Liver (tissue), 9 donors: Measurements from ENCODE around the gene COPZ1. TPM values are rescaled to one million over a fixed set of nuclear protein-coding genes. Genes with fewer than 3 reads are reported as not detected.

Experiments used
- DNase-seq: peaks from one replicate; pipeline ENCODE4 v3.0.0-alpha.2; 2017; ENCODE audit warnings: low spot score
- H3K27ac ChIP-seq, 2 donors: one replicate each; pipeline ENCODE4 v1.7.0; 2013; ENCODE audit warnings: inconsistent platforms in 2 of 2, low read length in 2 of 2, control low read depth in 1 of 2, low read depth in 1 of 2, mild to moderate bottlenecking in 1 of 2
- H3K27me3 ChIP-seq, 4 donors: one replicate each; pipeline versions ENCODE4 v1.6.1 to v1.7.0; 2013; ENCODE audit warnings: low read length in 3 of 4, inconsistent platforms in 1 of 4, mild to moderate bottlenecking in 1 of 4, moderate library complexity in 1 of 4; ENCODE audit not compliant: control insufficient read depth in 4 of 4, insufficient read depth in 4 of 4
- H3K36me3 ChIP-seq, 4 donors: one replicate each; pipeline versions ENCODE4 v1.6.1 to v1.7.0; 2013; ENCODE audit warnings: low read length in 3 of 4, mild to moderate bottlenecking in 3 of 4, low read depth in 1 of 4, moderate library complexity in 1 of 4; ENCODE audit not compliant: control insufficient read depth in 4 of 4, insufficient read depth in 3 of 4
- H3K4me1 ChIP-seq, 4 donors: one replicate each; pipeline versions ENCODE4 v1.6.1 to v1.7.0; 2013; ENCODE audit warnings: low read length in 3 of 4, mild to moderate bottlenecking in 3 of 4, moderate library complexity in 1 of 4; ENCODE audit not compliant: control insufficient read depth in 4 of 4, insufficient read depth in 4 of 4
- H3K4me3 ChIP-seq, 3 donors: one replicate each; pipeline versions ENCODE4 v1.6.1 to v1.7.0; 2013; ENCODE audit warnings: low read length in 3 of 3, control low read depth in 1 of 3, low read depth in 1 of 3, mild to moderate bottlenecking in 1 of 3
- H3K9ac ChIP-seq, 2 donors: one replicate each; pipeline ENCODE4 v1.7.0; 2013; ENCODE audit warnings: low read length in 2 of 2, mild to moderate bottlenecking in 2 of 2, moderate library complexity in 2 of 2, control low read depth in 1 of 2, low read depth in 1 of 2
- H3K9me3 ChIP-seq, 4 donors: one replicate each; pipeline versions ENCODE4 v1.6.1 to v1.7.0; 2013; ENCODE audit warnings: low read length in 3 of 4; ENCODE audit not compliant: control insufficient read depth in 4 of 4
- ATF3 ChIP-seq: IDR thresholded peaks from 2 replicates; pipeline ENCODE4 v1.6.1; 2016; ENCODE audit warnings: antibody characterized with exemption
- EGR1 ChIP-seq, 2 donors: IDR thresholded peaks; 2 replicates each; pipeline ENCODE4 v1.6.1; 2016 to 2018; ENCODE audit warnings: antibody characterized with exemption in 2 of 2, low read depth in 2 of 2
- FOXA1 ChIP-seq: IDR thresholded peaks from 2 replicates; pipeline ENCODE4 v1.6.1; 2016; ENCODE audit warnings: antibody characterized with exemption
- FOXA2 ChIP-seq: IDR thresholded peaks from 2 replicates; pipeline ENCODE4 v1.6.1; 2016; ENCODE audit warnings: antibody characterized with exemption
- GABPA ChIP-seq, 2 donors: IDR thresholded peaks in 1 of 2; conservative IDR thresholded peaks in 1 of 2; 2 replicates each; pipeline ENCODE4 v1.6.1; 2016; ENCODE audit warnings: antibody characterized with exemption in 2 of 2, mild to moderate bottlenecking in 1 of 2, moderate library complexity in 1 of 2
- HNF4A ChIP-seq, 2 donors: conservative IDR thresholded peaks; 2 replicates each; pipeline ENCODE4 v1.6.1; 2016; ENCODE audit warnings: antibody characterized with exemption in 2 of 2, mild to moderate bottlenecking in 2 of 2
- HNF4G ChIP-seq: IDR thresholded peaks from 2 replicates; pipeline ENCODE4 v1.6.1; 2016; ENCODE audit warnings: antibody characterized with exemption
- JUND ChIP-seq, 2 donors: IDR thresholded peaks; 2 replicates each; pipeline ENCODE4 v1.6.1; 2016; ENCODE audit warnings: antibody characterized with exemption in 2 of 2
- MAX ChIP-seq: IDR thresholded peaks from 2 replicates; pipeline ENCODE4 v1.6.1; 2016; ENCODE audit warnings: antibody characterized with exemption
- NR2F2 ChIP-seq: IDR thresholded peaks from 2 replicates; pipeline ENCODE4 v1.6.1; 2016; ENCODE audit warnings: antibody characterized with exemption
- RAD21 ChIP-seq, 2 donors: IDR thresholded peaks; 2 replicates each; pipeline ENCODE4 v1.6.1; 2016; ENCODE audit warnings: antibody characterized with exemption in 2 of 2, mild to moderate bottlenecking in 2 of 2
- RXRA ChIP-seq, 2 donors: IDR thresholded peaks; 2 replicates each; pipeline ENCODE4 v1.6.1; 2017 to 2018; ENCODE audit warnings: antibody characterized with exemption in 2 of 2, mild to moderate bottlenecking in 1 of 2
- SP1 ChIP-seq: IDR thresholded peaks from 2 replicates; pipeline ENCODE4 v1.6.1; 2018; ENCODE audit warnings: antibody characterized with exemption, mild to moderate bottlenecking
- TAF1 ChIP-seq: conservative IDR thresholded peaks from 2 replicates; pipeline ENCODE4 v1.6.1; 2016; ENCODE audit warnings: antibody characterized with exemption, mild to moderate bottlenecking
- YY1 ChIP-seq: IDR thresholded peaks from 2 replicates; pipeline ENCODE4 v1.6.1; 2016; ENCODE audit warnings: antibody characterized with exemption, mild to moderate bottlenecking
- WGBS: extraction: QIAGEN DNeasy Blood & Tissue Kit; methylation state at CpG from one replicate; pipeline ENCODE4 v1.1.7; 2013; 5-methylcytosine and 5-hydroxymethylcytosine counted together
- polyA plus RNA-seq, 2 donors: library from polyadenylated mRNA; stranded (reverse) in 1 of 2; unstranded in 1 of 2; fragments of 200-250 nt in 1 of 2; fragments of >200 nt in 1 of 2; fragmentation: Nextera tagmentation in 1 of 2; extraction: Ambion mirVana in 1 of 2; gene quantifications; one replicate each; pipeline versions ENCODE4 v1.2.1 to v1.2.3, GENCODE V29; 2013 to 2015
- total RNA-seq, 2 donors: library from RNA; depleted of rRNA; stranded (reverse); fragments of >200 nt; gene quantifications; one replicate each; pipeline ENCODE4 v1.2.3, GENCODE V29; 2014
- TF ChIP-seq, protein P1 (sequence below): IDR thresholded peaks from 2 replicates; pipeline ENCODE4 v1.6.1; 2016; ENCODE audit warnings: antibody characterized with exemption, mild to moderate bottlenecking
- TF ChIP-seq, protein P2 (sequence below): IDR thresholded peaks from 2 replicates; pipeline ENCODE4 v1.6.1; 2016; ENCODE audit warnings: antibody characterized with exemption
- TF ChIP-seq, protein P3 (sequence below): fragments of 150-350 bp; IDR thresholded peaks from 2 replicates; pipeline ENCODE4 v1.5.1; 2017; ENCODE audit warnings: improper control_type of control experiment, low read depth, low read length; ENCODE audit not compliant: missing input control
- donor health status: healthy.
- donor health status: healthy.
- donor health status: healthy.
- donor health status: healthy.
- donor health status: healthy.

COPZ1 gene
- total and polyA plus RNA-seq, 4 donors = 54.6 to 92.6 (median 79.8) TPM

GRCh38 chr12:54276368-54276767 is 48.6 kb upstream of the COPZ1 start:
- Histone ChIP-seq H3K27ac (no peak overlapping the region), H3K27me3 (no peaks in the 10 kb centered on the region), H3K36me3 (no peaks in the 10 kb centered on the region), H3K4me1 (peaks cover 0 to 15% (median 10%) of the 10 kb centered on the region in 4 donors), H3K4me3 (no peak overlapping the region), H3K9ac (no peak overlapping the region), H3K9me3 (no peaks in the 10 kb centered on the region)
- DNase-seq = no peak
- 92% methylated on average over 3 of the region's 3 CpGs for WGBS
- TF ChIP-seq EGR1 (IDR thresholded peaks at IDR 0.05; ENCODE audit: low read depth in 2 of 2) (no peak), MAX (no peak), HNF4G (no peak), FOXA1 (no peak), RXRA (IDR thresholded peaks at IDR 0.05) (no peak), GABPA (IDR thresholded peaks at IDR 0.05 in 1 of 2, conservative IDR thresholded peaks at IDR 0.05 in 1 of 2) (no peak), SP1 (no peak), FOXA2 (no peak), HNF4A (conservative IDR thresholded peaks at IDR 0.05) (no peak), TAF1 (no peak), JUND (IDR thresholded peaks at IDR 0.05) (no peak), RAD21 (IDR thresholded peaks at IDR 0.05) (no peak), NR2F2 (no peak), YY1 (no peak), ATF3 (no peak)
- TF ChIP-seq, protein P1, sequence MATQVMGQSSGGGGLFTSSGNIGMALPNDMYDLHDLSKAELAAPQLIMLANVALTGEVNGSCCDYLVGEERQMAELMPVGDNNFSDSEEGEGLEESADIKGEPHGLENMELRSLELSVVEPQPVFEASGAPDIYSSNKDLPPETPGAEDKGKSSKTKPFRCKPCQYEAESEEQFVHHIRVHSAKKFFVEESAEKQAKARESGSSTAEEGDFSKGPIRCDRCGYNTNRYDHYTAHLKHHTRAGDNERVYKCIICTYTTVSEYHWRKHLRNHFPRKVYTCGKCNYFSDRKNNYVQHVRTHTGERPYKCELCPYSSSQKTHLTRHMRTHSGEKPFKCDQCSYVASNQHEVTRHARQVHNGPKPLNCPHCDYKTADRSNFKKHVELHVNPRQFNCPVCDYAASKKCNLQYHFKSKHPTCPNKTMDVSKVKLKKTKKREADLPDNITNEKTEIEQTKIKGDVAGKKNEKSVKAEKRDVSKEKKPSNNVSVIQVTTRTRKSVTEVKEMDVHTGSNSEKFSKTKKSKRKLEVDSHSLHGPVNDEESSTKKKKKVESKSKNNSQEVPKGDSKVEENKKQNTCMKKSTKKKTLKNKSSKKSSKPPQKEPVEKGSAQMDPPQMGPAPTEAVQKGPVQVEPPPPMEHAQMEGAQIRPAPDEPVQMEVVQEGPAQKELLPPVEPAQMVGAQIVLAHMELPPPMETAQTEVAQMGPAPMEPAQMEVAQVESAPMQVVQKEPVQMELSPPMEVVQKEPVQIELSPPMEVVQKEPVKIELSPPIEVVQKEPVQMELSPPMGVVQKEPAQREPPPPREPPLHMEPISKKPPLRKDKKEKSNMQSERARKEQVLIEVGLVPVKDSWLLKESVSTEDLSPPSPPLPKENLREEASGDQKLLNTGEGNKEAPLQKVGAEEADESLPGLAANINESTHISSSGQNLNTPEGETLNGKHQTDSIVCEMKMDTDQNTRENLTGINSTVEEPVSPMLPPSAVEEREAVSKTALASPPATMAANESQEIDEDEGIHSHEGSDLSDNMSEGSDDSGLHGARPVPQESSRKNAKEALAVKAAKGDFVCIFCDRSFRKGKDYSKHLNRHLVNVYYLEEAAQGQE = no peak
- TF ChIP-seq, protein P2, sequence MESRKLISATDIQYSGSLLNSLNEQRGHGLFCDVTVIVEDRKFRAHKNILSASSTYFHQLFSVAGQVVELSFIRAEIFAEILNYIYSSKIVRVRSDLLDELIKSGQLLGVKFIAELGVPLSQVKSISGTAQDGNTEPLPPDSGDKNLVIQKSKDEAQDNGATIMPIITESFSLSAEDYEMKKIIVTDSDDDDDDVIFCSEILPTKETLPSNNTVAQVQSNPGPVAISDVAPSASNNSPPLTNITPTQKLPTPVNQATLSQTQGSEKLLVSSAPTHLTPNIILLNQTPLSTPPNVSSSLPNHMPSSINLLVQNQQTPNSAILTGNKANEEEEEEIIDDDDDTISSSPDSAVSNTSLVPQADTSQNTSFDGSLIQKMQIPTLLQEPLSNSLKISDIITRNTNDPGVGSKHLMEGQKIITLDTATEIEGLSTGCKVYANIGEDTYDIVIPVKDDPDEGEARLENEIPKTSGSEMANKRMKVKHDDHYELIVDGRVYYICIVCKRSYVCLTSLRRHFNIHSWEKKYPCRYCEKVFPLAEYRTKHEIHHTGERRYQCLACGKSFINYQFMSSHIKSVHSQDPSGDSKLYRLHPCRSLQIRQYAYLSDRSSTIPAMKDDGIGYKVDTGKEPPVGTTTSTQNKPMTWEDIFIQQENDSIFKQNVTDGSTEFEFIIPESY = no peak
- TF ChIP-seq, protein P3, sequence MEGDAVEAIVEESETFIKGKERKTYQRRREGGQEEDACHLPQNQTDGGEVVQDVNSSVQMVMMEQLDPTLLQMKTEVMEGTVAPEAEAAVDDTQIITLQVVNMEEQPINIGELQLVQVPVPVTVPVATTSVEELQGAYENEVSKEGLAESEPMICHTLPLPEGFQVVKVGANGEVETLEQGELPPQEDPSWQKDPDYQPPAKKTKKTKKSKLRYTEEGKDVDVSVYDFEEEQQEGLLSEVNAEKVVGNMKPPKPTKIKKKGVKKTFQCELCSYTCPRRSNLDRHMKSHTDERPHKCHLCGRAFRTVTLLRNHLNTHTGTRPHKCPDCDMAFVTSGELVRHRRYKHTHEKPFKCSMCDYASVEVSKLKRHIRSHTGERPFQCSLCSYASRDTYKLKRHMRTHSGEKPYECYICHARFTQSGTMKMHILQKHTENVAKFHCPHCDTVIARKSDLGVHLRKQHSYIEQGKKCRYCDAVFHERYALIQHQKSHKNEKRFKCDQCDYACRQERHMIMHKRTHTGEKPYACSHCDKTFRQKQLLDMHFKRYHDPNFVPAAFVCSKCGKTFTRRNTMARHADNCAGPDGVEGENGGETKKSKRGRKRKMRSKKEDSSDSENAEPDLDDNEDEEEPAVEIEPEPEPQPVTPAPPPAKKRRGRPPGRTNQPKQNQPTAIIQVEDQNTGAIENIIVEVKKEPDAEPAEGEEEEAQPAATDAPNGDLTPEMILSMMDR = no peak
